Liver (tissue), 9 donors: ENCODE results near the gene ARHGAP40. TPM values are rescaled to one million over a fixed set of nuclear protein-coding genes. Genes with fewer than 3 reads are reported as not detected.
A peak's percentile ranks its signal among the peaks of the same experiment; 100 is the strongest.

Experiments used
- DNase-seq: peaks from one replicate; pipeline ENCODE4 v3.0.0-alpha.2; 2017; ENCODE audit warnings: low spot score
- H3K27ac ChIP-seq, 2 donors: one replicate each; pipeline ENCODE4 v1.7.0; 2013; ENCODE audit warnings: inconsistent platforms in 2 of 2, low read length in 2 of 2, control low read depth in 1 of 2, low read depth in 1 of 2, mild to moderate bottlenecking in 1 of 2
- H3K27me3 ChIP-seq, 4 donors: one replicate each; pipeline versions ENCODE4 v1.6.1 to v1.7.0; 2013; ENCODE audit warnings: low read length in 3 of 4, inconsistent platforms in 1 of 4, mild to moderate bottlenecking in 1 of 4, moderate library complexity in 1 of 4; ENCODE audit not compliant: control insufficient read depth in 4 of 4, insufficient read depth in 4 of 4
- H3K36me3 ChIP-seq, 4 donors: one replicate each; pipeline versions ENCODE4 v1.6.1 to v1.7.0; 2013; ENCODE audit warnings: low read length in 3 of 4, mild to moderate bottlenecking in 3 of 4, low read depth in 1 of 4, moderate library complexity in 1 of 4; ENCODE audit not compliant: control insufficient read depth in 4 of 4, insufficient read depth in 3 of 4
- H3K4me1 ChIP-seq, 4 donors: one replicate each; pipeline versions ENCODE4 v1.6.1 to v1.7.0; 2013; ENCODE audit warnings: low read length in 3 of 4, mild to moderate bottlenecking in 3 of 4, moderate library complexity in 1 of 4; ENCODE audit not compliant: control insufficient read depth in 4 of 4, insufficient read depth in 4 of 4
- H3K4me3 ChIP-seq, 3 donors: one replicate each; pipeline versions ENCODE4 v1.6.1 to v1.7.0; 2013; ENCODE audit warnings: low read length in 3 of 3, control low read depth in 1 of 3, low read depth in 1 of 3, mild to moderate bottlenecking in 1 of 3
- H3K9ac ChIP-seq, 2 donors: one replicate each; pipeline ENCODE4 v1.7.0; 2013; ENCODE audit warnings: low read length in 2 of 2, mild to moderate bottlenecking in 2 of 2, moderate library complexity in 2 of 2, control low read depth in 1 of 2, low read depth in 1 of 2
- H3K9me3 ChIP-seq, 4 donors: one replicate each; pipeline versions ENCODE4 v1.6.1 to v1.7.0; 2013; ENCODE audit warnings: low read length in 3 of 4; ENCODE audit not compliant: control insufficient read depth in 4 of 4
- FOXA1 ChIP-seq: IDR thresholded peaks from 2 replicates; pipeline ENCODE4 v1.6.1; 2016; ENCODE audit warnings: antibody characterized with exemption
- FOXA2 ChIP-seq: IDR thresholded peaks from 2 replicates; pipeline ENCODE4 v1.6.1; 2016; ENCODE audit warnings: antibody characterized with exemption
- GABPA ChIP-seq, 2 donors: IDR thresholded peaks in 1 of 2; conservative IDR thresholded peaks in 1 of 2; 2 replicates each; pipeline ENCODE4 v1.6.1; 2016; ENCODE audit warnings: antibody characterized with exemption in 2 of 2, mild to moderate bottlenecking in 1 of 2, moderate library complexity in 1 of 2
- HNF4A ChIP-seq, 2 donors: conservative IDR thresholded peaks; 2 replicates each; pipeline ENCODE4 v1.6.1; 2016; ENCODE audit warnings: antibody characterized with exemption in 2 of 2, mild to moderate bottlenecking in 2 of 2
- HNF4G ChIP-seq: IDR thresholded peaks from 2 replicates; pipeline ENCODE4 v1.6.1; 2016; ENCODE audit warnings: antibody characterized with exemption
- MAX ChIP-seq: IDR thresholded peaks from 2 replicates; pipeline ENCODE4 v1.6.1; 2016; ENCODE audit warnings: antibody characterized with exemption
- NR2F2 ChIP-seq: IDR thresholded peaks from 2 replicates; pipeline ENCODE4 v1.6.1; 2016; ENCODE audit warnings: antibody characterized with exemption
- RAD21 ChIP-seq, 2 donors: IDR thresholded peaks; 2 replicates each; pipeline ENCODE4 v1.6.1; 2016; ENCODE audit warnings: antibody characterized with exemption in 2 of 2, mild to moderate bottlenecking in 2 of 2
- REST ChIP-seq: IDR thresholded peaks from 2 replicates; pipeline ENCODE4 v1.6.1; 2016; ENCODE audit warnings: antibody characterized with exemption, mild to moderate bottlenecking
- RXRA ChIP-seq, 2 donors: IDR thresholded peaks; 2 replicates each; pipeline ENCODE4 v1.6.1; 2017 to 2018; ENCODE audit warnings: antibody characterized with exemption in 2 of 2, mild to moderate bottlenecking in 1 of 2
- SP1 ChIP-seq: IDR thresholded peaks from 2 replicates; pipeline ENCODE4 v1.6.1; 2018; ENCODE audit warnings: antibody characterized with exemption, mild to moderate bottlenecking
- TAF1 ChIP-seq: conservative IDR thresholded peaks from 2 replicates; pipeline ENCODE4 v1.6.1; 2016; ENCODE audit warnings: antibody characterized with exemption, mild to moderate bottlenecking
- YY1 ChIP-seq: IDR thresholded peaks from 2 replicates; pipeline ENCODE4 v1.6.1; 2016; ENCODE audit warnings: antibody characterized with exemption, mild to moderate bottlenecking
- WGBS: extraction: QIAGEN DNeasy Blood & Tissue Kit; methylation state at CpG from one replicate; pipeline ENCODE4 v1.1.7; 2013; 5-methylcytosine and 5-hydroxymethylcytosine counted together
- polyA plus RNA-seq, 2 donors: library from polyadenylated mRNA; stranded (reverse) in 1 of 2; unstranded in 1 of 2; fragments of 200-250 nt in 1 of 2; fragments of >200 nt in 1 of 2; fragmentation: Nextera tagmentation in 1 of 2; extraction: Ambion mirVana in 1 of 2; gene quantifications; one replicate each; pipeline versions ENCODE4 v1.2.1 to v1.2.3, GENCODE V29; 2013 to 2015
- total RNA-seq, 2 donors: library from RNA; depleted of rRNA; stranded (reverse); fragments of >200 nt; gene quantifications; one replicate each; pipeline ENCODE4 v1.2.3, GENCODE V29; 2014
- TF ChIP-seq, protein P1 (sequence below): fragments of 150-350 bp; IDR thresholded peaks from 2 replicates; pipeline ENCODE4 v1.5.1; 2017; ENCODE audit warnings: improper control_type of control experiment, low read depth, low read length; ENCODE audit not compliant: missing input control
- TF ChIP-seq, protein P2 (sequence below): IDR thresholded peaks from 2 replicates; pipeline ENCODE4 v1.6.1; 2016; ENCODE audit warnings: antibody characterized with exemption
- donor health status: healthy.
- donor health status: healthy.
- donor health status: healthy.
- donor health status: healthy.
- donor health status: healthy.

The ARHGAP40 gene
- total and polyA plus RNA-seq, 4 donors, result 0.08 TPM; not detected in 3

DNA sequence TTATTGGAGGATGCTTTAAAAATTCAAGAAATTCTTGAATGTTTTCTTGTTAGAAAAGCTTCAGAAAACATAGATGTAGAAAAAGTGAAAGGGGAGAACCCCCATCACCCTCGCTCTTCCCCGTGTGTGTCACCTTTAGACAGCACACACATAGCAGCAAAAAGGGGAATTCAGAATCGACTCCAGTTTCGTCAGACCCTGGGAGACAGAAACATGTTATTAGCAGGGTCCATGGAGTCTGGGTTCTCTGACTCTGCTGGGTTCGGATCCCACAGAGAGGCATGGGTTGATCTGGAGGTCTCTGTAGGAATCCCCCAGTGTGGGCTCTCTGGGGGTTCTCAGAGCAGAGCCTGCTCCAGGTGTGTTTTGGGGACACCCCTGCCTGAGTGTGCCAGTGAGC lies 43.7 kb downstream of the ARHGAP40 start:
- H3K36me3 ChIP-seq, result no peaks in the 10 kb centered on the region
- no peak for TF ChIP-seq REST
- no peak for TF ChIP-seq HNF4A (conservative IDR thresholded peaks at IDR 0.05)
- TF ChIP-seq GABPA (IDR thresholded peaks at IDR 0.05 in 1 of 2, conservative IDR thresholded peaks at IDR 0.05 in 1 of 2), result no peak
- TF ChIP-seq FOXA2, result no peak
- TF ChIP-seq, protein P1, sequence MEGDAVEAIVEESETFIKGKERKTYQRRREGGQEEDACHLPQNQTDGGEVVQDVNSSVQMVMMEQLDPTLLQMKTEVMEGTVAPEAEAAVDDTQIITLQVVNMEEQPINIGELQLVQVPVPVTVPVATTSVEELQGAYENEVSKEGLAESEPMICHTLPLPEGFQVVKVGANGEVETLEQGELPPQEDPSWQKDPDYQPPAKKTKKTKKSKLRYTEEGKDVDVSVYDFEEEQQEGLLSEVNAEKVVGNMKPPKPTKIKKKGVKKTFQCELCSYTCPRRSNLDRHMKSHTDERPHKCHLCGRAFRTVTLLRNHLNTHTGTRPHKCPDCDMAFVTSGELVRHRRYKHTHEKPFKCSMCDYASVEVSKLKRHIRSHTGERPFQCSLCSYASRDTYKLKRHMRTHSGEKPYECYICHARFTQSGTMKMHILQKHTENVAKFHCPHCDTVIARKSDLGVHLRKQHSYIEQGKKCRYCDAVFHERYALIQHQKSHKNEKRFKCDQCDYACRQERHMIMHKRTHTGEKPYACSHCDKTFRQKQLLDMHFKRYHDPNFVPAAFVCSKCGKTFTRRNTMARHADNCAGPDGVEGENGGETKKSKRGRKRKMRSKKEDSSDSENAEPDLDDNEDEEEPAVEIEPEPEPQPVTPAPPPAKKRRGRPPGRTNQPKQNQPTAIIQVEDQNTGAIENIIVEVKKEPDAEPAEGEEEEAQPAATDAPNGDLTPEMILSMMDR, result no peak
- no peak for TF ChIP-seq YY1
- no peak for TF ChIP-seq TAF1
- TF ChIP-seq SP1, result no peak
- TF ChIP-seq RXRA (IDR thresholded peaks at IDR 0.05), result no peak
- TF ChIP-seq, protein P2, sequence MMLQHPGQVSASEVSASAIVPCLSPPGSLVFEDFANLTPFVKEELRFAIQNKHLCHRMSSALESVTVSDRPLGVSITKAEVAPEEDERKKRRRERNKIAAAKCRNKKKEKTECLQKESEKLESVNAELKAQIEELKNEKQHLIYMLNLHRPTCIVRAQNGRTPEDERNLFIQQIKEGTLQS, result no peak
- TF ChIP-seq NR2F2, result no peak
- TF ChIP-seq MAX, result no peak
- no peak for TF ChIP-seq HNF4G
- TF ChIP-seq RAD21 (IDR thresholded peaks at IDR 0.05), result no peak
- TF ChIP-seq FOXA1, result no peak
- H3K4me1 ChIP-seq, result peaks cover 0 to 10% (median 6%) of the 10 kb centered on the region in 4 donors
- no peak for DNase-seq
- 47% methylated on average over 5 of the region's 5 CpGs for WGBS
- H3K27ac ChIP-seq, result no peak overlapping the region
- H3K9me3 ChIP-seq, result no peaks in the 10 kb centered on the region
- H3K9ac ChIP-seq, result no peak overlapping the region
- no peak overlapping the region for H3K4me3 ChIP-seq
- H3K27me3 ChIP-seq, result peaks cover 0 to 11% (median 4%) of the 10 kb centered on the region in 4 donors

DNA sequence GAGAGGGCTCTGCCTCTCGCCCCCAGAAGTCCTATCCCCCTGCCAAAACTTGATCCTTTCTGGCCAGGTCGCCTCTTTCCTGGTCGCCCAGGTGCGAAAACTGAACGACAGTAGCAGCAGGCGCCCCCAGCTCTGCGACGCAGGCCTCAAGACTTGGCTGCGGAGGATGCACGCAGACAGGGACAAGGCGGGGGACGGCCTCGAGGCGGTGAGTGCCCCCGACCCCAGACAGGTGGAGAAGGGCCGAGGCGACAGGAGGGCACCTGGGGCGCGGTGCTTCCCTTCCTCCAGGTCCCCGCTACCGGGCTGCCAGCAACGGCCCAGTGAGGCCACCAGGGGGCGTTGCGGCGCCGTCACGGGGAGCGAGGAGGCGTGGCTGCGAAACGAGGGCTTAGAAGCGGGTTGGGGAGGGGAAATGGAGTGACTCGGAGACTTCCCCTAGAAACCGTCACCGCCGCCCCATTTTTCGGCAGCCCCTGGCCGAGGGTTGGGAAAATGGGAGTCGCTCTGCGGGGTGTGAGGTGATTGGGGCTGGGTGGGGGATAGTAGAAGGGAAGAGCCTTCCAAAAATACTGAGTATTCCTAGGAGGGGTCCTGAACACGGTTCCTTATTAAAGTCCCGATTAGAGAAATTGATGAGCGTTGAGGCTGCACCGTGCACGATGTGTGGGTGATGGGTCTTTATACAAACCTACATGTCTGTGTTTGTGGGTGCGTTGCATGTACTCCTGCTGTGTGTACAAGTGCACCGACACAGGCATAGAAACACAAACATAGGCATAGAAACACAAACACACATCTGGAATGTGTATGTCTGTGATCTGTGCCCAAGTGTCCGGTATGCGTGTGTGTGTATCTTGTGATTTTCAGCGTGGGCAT lies 44.6 kb downstream of the ARHGAP40 start:
- Histone ChIP-seq H3K4me1 (peaks cover 0 to 10% (median 6%) of the 10 kb centered on the region in 4 donors), H3K9me3 (no peaks in the 10 kb centered on the region), H3K9ac (no peak overlapping the region), H3K27me3 (peaks cover 0 to 11% (median 4%) of the 10 kb centered on the region in 4 donors), H3K4me3 (peak overlapping the region in 1 of 3 donors; percentile 30), H3K27ac (no peak overlapping the region), H3K36me3 (no peaks in the 10 kb centered on the region)
- 7% methylated on average over 50 of the region's 50 CpGs for WGBS
- DNase-seq, result peak; percentile 89
- TF ChIP-seq REST, result no peak
- TF ChIP-seq HNF4A (conservative IDR thresholded peaks at IDR 0.05), result no peak
- no peak for TF ChIP-seq SP1
- peak; percentile 86 to 92 for TF ChIP-seq RAD21 (IDR thresholded peaks at IDR 0.05)
- TF ChIP-seq, protein P1, result peak; percentile 92
- TF ChIP-seq FOXA1, result no peak
